GM23338 (cell line): ENCODE results near the gene AK4. TPM values are rescaled to one million over a fixed set of nuclear protein-coding genes. Genes with fewer than 3 reads are reported as not detected.

Source experiments
- ATAC-seq: fragments of 200-7000 bp; cut with Tn5 transposase; 3 replicates; pipeline ENCODE4 v1.9.1; 2020
- DNase-seq: peaks from one replicate; pipeline ENCODE4 v3.0.0-alpha.2; 2015; ENCODE audit warnings: low spot score
- H2AFZ ChIP-seq: fragments of 200-600 bp; sonication (generic); 2 replicates; pipeline ENCODE4 v1.8.0; 2016; ENCODE audit warnings: antibody characterized with exemption, mild to moderate bottlenecking, moderate library complexity
- H3F3A ChIP-seq: fragments of 200-600 bp; sonication (generic); replicated peaks from 2 replicates; pipeline ENCODE4 v1.8.0; 2017; ENCODE audit warnings: antibody characterized with exemption, mixed run types, low read depth
- H3K27ac ChIP-seq: fragments of 200-600 bp; sonication (generic); 2 replicates; pipeline ENCODE4 v1.6.1; 2016; ENCODE audit warnings: low read depth
- H3K27me3 ChIP-seq: fragments of 200-600 bp; sonication (generic); 2 replicates; pipeline ENCODE4 v1.8.0; 2016; ENCODE audit warnings: mild to moderate bottlenecking, mixed run types, moderate library complexity; ENCODE audit not compliant: insufficient read depth
- H3K36me3 ChIP-seq: fragments of 200-600 bp; sonication (generic); 2 replicates; pipeline ENCODE4 v1.8.0; 2016; ENCODE audit warnings: mild to moderate bottlenecking; ENCODE audit not compliant: insufficient read depth
- H3K4me1 ChIP-seq: fragments of 200-600 bp; sonication (generic); 2 replicates; pipeline ENCODE4 v1.8.0; 2016; ENCODE audit warnings: mild to moderate bottlenecking, moderate library complexity; ENCODE audit not compliant: insufficient read depth
- H3K4me2 ChIP-seq: fragments of 200-600 bp; sonication (generic); 2 replicates; pipeline ENCODE4 v1.7.1; 2017; ENCODE audit warnings: mixed run types
- H3K4me3 ChIP-seq: fragments of 200-600 bp; sonication (generic); 2 replicates; pipeline ENCODE4 v1.6.1; 2016; ENCODE audit warnings: mixed run types
- H3K79me2 ChIP-seq: fragments of 200-600 bp; sonication (generic); replicated peaks from 2 replicates; pipeline ENCODE4 v1.8.0; 2017; ENCODE audit warnings: mild to moderate bottlenecking; ENCODE audit not compliant: insufficient read depth
- H3K9me2 ChIP-seq: fragments of 200-600 bp; sonication (generic); 2 replicates; pipeline ENCODE4 v1.8.0; 2017; ENCODE audit not compliant: insufficient read depth
- H4K20me1 ChIP-seq: fragments of 200-600 bp; sonication (generic); replicated peaks from 2 replicates; pipeline ENCODE4 v1.8.0; 2017; ENCODE audit warnings: mild to moderate bottlenecking; ENCODE audit not compliant: insufficient read depth
- H3K27ac Mint-ChIP-seq: 2 replicates; pipeline ENCODE4 v1.8.0; 2020; ENCODE audit warnings: inconsistent platforms, mild to moderate bottlenecking, moderate library complexity, mixed read lengths
- H3K27me3 Mint-ChIP-seq: 3 replicates; pipeline ENCODE4 v1.8.0; 2022; ENCODE audit warnings: low read depth, mild to moderate bottlenecking, moderate library complexity, mixed read lengths, inconsistent platforms; ENCODE audit not compliant: insufficient read depth, poor library complexity
- H3K36me3 Mint-ChIP-seq: 3 replicates; pipeline ENCODE4 v1.8.0; 2021; ENCODE audit warnings: low read depth, mild to moderate bottlenecking, inconsistent platforms, moderate library complexity, mixed read lengths
- H3K4me1 Mint-ChIP-seq: 3 replicates; pipeline ENCODE4 v1.8.0; 2020; ENCODE audit warnings: mild to moderate bottlenecking, inconsistent platforms, mixed read lengths
- H3K4me3 Mint-ChIP-seq: 3 replicates; pipeline ENCODE4 v1.8.0; 2021; ENCODE audit warnings: moderate library complexity, mild to moderate bottlenecking, inconsistent platforms, mixed read lengths
- H3K9me3 Mint-ChIP-seq: 3 replicates; pipeline ENCODE4 v1.8.0; 2020; ENCODE audit warnings: moderate library complexity, mild to moderate bottlenecking, inconsistent platforms, mixed read lengths
- JUNB ChIP-seq: IDR thresholded peaks from one replicate; pipeline ENCODE4 v1.6.1; 2016; ENCODE audit warnings: antibody characterized with exemption; ENCODE audit not compliant: unreplicated experiment
- NANOG ChIP-seq: IDR thresholded peaks from 2 replicates; pipeline ENCODE4 v1.6.1; 2016; ENCODE audit warnings: antibody characterized with exemption, borderline replicate concordance
- POLR2AphosphoS5 ChIP-seq: IDR thresholded peaks from 2 replicates; pipeline ENCODE4 v1.6.1; 2016; ENCODE audit warnings: antibody characterized with exemption, low read depth
- ZNF114 ChIP-seq: fragments of 250-450 bp; sonication (Bioruptor Pico); IDR thresholded peaks from 2 replicates; pipeline ENCODE4 v1.5.0; 2020; ENCODE audit warnings: mild to moderate bottlenecking, moderate library complexity
- polyA plus RNA-seq: library from polyadenylated mRNA; unstranded; fragments of >200 nt; fragmentation: Nextera tagmentation; extraction: Ambion mirVana; gene quantifications from 2 replicates; pipeline ENCODE4 v1.2.1, GENCODE V29; 2016
- total RNA-seq: library from RNA; depleted of rRNA; stranded (reverse); fragments of >200 nt; shearing (Covaris generic); gene quantifications from 2 replicates; pipeline ENCODE4 v1.2.3, GENCODE V29; 2014
- TF ChIP-seq, protein P1 (sequence below), 2 experiments: fragments of 200-600 bp in 1 of 2; sonication (generic) in 1 of 2; conservative IDR thresholded peaks; 2 replicates each; pipeline versions ENCODE4 v1.5.1 to v1.6.1; 2016 to 2017; ENCODE audit warnings: antibody characterized with exemption in 2 of 2, low read depth in 2 of 2, mild to moderate bottlenecking in 2 of 2, moderate library complexity in 1 of 2
- TF ChIP-seq, protein P2 (sequence below): fragments of 250-450 bp; sonication (Bioruptor Pico); IDR thresholded peaks from 2 replicates; pipeline ENCODE4 v1.5.0; 2020; ENCODE audit warnings: mild to moderate bottlenecking, moderate library complexity

Gene AK4
- total and polyA plus RNA-seq, 2 experiments from 2014 or later: 123 to 127 TPM

DNA sequence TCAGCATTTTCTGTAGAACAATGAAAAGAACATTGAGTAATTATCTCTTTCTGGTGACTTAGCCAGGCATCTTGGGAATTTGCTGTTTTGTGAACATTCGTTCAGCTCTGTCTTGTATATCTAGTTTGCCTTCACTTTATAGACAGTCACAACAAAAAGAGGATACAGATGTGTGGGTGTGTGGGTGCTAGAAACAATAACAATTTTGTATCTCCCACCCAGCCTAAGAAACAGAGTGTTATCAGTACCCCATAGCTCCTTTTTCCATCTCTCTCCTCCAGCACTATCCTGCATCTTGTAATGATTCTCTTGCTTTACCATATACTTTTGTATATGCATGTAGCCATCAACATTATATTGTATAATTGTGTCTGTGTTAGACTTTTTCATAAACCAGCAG, 33.0 kb downstream of the AK4 start:
- Mint-ChIP-seq H3K27ac (no peak overlapping the region), H3K36me3 (no peaks in the 10 kb centered on the region; the same call in 2 of the 3 replicates), H3K4me1 (peaks cover 47% of the 10 kb centered on the region), H3K27me3 (no peaks in the 10 kb centered on the region), H3K4me3 (no peak overlapping the region), H3K9me3 (no peaks in the 10 kb centered on the region)
- no peak overlapping the region for H3K4me2 ChIP-seq
- H3K4me3 ChIP-seq: no peak overlapping the region
- H3K36me3 ChIP-seq: no peaks in the 10 kb centered on the region
- TF ChIP-seq, protein P1, sequence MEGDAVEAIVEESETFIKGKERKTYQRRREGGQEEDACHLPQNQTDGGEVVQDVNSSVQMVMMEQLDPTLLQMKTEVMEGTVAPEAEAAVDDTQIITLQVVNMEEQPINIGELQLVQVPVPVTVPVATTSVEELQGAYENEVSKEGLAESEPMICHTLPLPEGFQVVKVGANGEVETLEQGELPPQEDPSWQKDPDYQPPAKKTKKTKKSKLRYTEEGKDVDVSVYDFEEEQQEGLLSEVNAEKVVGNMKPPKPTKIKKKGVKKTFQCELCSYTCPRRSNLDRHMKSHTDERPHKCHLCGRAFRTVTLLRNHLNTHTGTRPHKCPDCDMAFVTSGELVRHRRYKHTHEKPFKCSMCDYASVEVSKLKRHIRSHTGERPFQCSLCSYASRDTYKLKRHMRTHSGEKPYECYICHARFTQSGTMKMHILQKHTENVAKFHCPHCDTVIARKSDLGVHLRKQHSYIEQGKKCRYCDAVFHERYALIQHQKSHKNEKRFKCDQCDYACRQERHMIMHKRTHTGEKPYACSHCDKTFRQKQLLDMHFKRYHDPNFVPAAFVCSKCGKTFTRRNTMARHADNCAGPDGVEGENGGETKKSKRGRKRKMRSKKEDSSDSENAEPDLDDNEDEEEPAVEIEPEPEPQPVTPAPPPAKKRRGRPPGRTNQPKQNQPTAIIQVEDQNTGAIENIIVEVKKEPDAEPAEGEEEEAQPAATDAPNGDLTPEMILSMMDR (conservative IDR thresholded peaks at IDR 0.05; ENCODE audit: low read depth in 2 of 2): no peak
- TF ChIP-seq NANOG (no peak), ZNF114 (CRISPR knock-in tag) (no peak), POLR2AphosphoS5 (no peak), JUNB (no peak)
- TF ChIP-seq, protein P2, sequence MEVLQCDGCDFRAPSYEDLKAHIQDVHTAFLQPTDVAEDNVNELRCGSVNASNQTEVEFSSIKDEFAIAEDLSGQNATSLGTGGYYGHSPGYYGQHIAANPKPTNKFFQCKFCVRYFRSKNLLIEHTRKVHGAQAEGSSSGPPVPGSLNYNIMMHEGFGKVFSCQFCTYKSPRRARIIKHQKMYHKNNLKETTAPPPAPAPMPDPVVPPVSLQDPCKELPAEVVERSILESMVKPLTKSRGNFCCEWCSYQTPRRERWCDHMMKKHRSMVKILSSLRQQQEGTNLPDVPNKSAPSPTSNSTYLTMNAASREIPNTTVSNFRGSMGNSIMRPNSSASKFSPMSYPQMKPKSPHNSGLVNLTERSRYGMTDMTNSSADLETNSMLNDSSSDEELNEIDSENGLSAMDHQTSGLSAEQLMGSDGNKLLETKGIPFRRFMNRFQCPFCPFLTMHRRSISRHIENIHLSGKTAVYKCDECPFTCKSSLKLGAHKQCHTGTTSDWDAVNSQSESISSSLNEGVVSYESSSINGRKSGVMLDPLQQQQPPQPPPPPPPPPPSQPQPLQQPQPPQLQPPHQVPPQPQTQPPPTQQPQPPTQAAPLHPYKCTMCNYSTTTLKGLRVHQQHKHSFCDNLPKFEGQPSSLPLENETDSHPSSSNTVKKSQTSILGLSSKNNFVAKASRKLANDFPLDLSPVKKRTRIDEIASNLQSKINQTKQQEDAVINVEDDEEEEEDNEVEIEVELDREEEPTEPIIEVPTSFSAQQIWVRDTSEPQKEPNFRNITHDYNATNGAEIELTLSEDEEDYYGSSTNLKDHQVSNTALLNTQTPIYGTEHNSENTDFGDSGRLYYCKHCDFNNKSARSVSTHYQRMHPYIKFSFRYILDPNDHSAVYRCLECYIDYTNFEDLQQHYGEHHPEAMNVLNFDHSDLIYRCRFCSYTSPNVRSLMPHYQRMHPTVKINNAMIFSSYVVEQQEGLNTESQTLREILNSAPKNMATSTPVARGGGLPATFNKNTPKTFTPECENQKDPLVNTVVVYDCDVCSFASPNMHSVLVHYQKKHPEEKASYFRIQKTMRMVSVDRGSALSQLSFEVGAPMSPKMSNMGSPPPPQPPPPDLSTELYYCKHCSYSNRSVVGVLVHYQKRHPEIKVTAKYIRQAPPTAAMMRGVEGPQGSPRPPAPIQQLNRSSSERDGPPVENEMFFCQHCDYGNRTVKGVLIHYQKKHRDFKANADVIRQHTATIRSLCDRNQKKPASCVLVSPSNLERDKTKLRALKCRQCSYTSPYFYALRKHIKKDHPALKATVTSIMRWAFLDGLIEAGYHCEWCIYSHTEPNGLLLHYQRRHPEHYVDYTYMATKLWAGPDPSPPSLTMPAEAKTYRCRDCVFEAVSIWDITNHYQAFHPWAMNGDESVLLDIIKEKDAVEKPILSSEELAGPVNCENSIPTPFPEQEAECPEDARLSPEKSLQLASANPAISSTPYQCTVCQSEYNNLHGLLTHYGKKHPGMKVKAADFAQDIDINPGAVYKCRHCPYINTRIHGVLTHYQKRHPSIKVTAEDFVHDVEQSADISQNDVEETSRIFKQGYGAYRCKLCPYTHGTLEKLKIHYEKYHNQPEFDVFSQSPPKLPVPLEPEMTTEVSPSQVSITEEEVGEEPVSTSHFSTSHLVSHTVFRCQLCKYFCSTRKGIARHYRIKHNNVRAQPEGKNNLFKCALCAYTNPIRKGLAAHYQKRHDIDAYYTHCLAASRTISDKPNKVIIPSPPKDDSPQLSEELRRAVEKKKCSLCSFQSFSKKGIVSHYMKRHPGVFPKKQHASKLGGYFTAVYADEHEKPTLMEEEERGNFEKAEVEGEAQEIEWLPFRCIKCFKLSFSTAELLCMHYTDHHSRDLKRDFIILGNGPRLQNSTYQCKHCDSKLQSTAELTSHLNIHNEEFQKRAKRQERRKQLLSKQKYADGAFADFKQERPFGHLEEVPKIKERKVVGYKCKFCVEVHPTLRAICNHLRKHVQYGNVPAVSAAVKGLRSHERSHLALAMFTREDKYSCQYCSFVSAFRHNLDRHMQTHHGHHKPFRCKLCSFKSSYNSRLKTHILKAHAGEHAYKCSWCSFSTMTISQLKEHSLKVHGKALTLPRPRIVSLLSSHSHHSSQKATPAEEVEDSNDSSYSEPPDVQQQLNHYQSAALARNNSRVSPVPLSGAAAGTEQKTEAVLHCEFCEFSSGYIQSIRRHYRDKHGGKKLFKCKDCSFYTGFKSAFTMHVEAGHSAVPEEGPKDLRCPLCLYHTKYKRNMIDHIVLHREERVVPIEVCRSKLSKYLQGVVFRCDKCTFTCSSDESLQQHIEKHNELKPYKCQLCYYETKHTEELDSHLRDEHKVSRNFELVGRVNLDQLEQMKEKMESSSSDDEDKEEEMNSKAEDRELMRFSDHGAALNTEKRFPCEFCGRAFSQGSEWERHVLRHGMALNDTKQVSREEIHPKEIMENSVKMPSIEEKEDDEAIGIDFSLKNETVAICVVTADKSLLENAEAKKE (CRISPR knock-in tag): no peak
- H3K27me3 ChIP-seq: no peaks in the 10 kb centered on the region
- peaks cover 29% of the 10 kb centered on the region for H3K4me1 ChIP-seq
- peaks cover 5% of the 10 kb centered on the region for H4K20me1 ChIP-seq
- DNase-seq: no peak
- 0 out of 2 replicates have a peak overlapping the region, but pooled peaks have one; percentile 26 for H3K27ac ChIP-seq
- H3K9me2 ChIP-seq: no peaks in the 10 kb centered on the region
- peaks cover 100% of the 10 kb centered on the region for H3K79me2 ChIP-seq
- H2AFZ ChIP-seq: no peak overlapping the region
- ATAC-seq: no peak
- H3F3A ChIP-seq: no peaks in the 10 kb centered on the region
